ENCODE data around the gene MLX.

- TF ChIP-seq CTCF (IDR thresholded peaks at IDR 0.05; ENCODE audit: insufficient read depth, low read length, poor library complexity, severe bottlenecking) (no peak), EZH2phosphoT487 (conservative IDR thresholded peaks at IDR 0.05; ENCODE audit: low read length) (no peak)
These were observed 51.1 kb downstream of the MLX start for GRCh38 chr17:42617956-42618431.

Data from SU-DHL-6 (cell line).